ES-I3 (cell line): ENCODE measurements around the gene ANKDD1A.

ENCODE experiments used
- H3K36me3 ChIP-seq: 2 replicates; pipeline ENCODE4 v1.6.1; 2013; ENCODE audit warnings: mild to moderate bottlenecking, low read length, control low read depth, moderate library complexity; ENCODE audit not compliant: insufficient read depth
- H3K4me1 ChIP-seq: 2 replicates; pipeline ENCODE4 v1.6.1; 2013; ENCODE audit warnings: mild to moderate bottlenecking, control low read depth, low read length; ENCODE audit not compliant: insufficient read depth
- H3K9ac ChIP-seq: 2 replicates; pipeline ENCODE4 v1.6.1; 2013; ENCODE audit warnings: low read depth, mild to moderate bottlenecking, low read length, moderate library complexity
- H3K9me3 ChIP-seq: 2 replicates; pipeline ENCODE4 v1.6.1; 2013; ENCODE audit warnings: mild to moderate bottlenecking, low read length, moderate library complexity; ENCODE audit not compliant: control insufficient read depth, insufficient read depth

ANKDD1A gene

DNA sequence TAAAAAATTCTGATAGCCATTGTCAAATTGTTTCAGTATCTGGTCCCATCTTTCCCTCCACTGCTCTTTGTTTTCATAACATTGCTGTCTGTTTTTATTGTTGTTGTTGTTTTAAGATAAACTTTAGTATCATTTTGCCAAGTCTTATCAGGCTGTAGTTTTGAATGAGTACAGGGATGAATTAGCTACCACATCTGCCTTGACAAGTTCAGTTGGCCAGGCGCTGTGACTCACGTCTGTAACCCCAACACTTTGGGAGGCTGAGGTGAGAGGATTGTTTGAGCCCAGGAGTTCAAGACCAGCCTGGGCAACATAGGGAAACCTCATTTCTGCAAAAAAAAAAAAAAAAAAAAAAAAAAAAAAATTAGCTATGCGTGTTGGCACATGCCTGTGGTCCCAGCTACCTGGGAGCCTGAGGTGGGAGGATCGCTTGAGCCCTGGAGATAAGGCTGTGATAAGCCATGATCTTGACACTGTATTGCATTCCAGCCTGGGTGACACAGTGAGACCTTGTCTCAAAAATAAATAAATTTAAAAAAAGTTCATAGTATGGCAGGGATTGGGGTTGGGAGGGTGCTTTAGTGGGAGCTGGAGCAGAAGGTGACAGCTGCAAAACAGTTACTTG, 8.3 kb upstream of the ANKDD1A start:
- H3K36me3 ChIP-seq: no peaks in the 10 kb centered on the region
- H3K4me1 ChIP-seq: peaks cover 9% of the 10 kb centered on the region; the same call in 1 of the 2 replicates
- no peak overlapping the region for H3K9ac ChIP-seq

DNA sequence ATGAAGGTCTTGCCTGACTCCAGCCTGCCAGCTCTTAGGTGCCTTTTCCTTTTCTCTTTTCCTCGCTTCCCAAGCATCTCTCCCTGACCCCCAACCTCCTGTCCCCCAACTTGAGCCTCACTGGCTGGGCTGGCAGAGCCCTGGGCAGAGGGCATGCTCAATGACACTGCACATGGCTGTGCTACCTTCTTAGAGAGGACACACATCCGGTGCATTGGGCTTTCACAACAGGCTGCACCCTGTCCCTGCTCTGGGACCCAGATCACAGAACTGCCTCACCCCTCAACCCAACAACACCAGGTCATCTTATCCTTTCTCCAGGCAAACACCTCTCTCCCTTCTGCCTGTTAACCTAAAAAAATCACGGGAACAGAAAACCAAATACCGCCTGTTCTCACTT, 7.5 kb upstream of the ANKDD1A start:
- Histone ChIP-seq H3K4me1 (0 out of 2 replicates have a peak, but pooled peaks cover 6% of the 10 kb centered on the region), H3K36me3 (no peaks in the 10 kb centered on the region), H3K9ac (no peak overlapping the region), H3K9me3 (peaks cover 13% of the 10 kb centered on the region)

More for the DNA sequence above, 8.3 kb upstream of the ANKDD1A start:
- peaks cover 13% of the 10 kb centered on the region for H3K9me3 ChIP-seq

DNA sequence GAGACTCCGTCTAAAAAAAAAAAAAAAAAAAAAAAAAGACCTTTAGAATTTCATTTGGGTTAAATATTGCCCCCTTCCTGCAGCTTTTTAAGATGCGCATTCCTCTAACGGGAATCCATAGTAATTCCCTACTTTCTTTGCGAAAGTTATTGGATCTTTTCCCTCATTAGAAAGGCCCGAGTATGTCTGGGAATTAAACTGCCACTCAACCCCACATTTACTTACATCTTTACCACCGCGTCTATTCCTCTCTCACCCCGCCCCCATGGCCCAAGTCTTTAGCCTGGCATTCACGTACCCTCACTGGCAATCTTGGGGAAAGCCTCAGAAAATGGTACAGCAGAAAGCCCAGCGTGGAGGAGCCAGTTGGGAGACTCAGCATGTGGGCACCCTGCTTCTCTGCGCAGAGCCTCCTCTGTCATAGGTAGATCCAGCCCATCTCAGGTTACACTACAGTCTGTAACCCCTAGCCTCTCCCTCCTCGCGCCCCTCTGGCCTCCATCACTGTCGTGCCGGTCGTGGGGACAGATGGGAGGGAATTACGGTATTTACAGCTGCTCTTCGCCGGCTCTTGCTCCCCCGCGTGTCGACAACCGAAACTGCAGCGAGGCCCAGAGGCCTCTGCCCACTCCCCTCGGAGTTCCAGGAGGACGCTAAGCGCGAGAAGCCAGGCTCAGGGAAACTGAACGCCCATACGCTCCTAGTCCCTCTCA, 6.4 kb upstream of the ANKDD1A start:
- Histone ChIP-seq H3K9ac (peak overlapping the region; percentile 59), H3K4me1 (0 out of 2 replicates have a peak, but pooled peaks cover 6% of the 10 kb centered on the region), H3K36me3 (no peaks in the 10 kb centered on the region), H3K9me3 (peaks cover 13% of the 10 kb centered on the region)

DNA sequence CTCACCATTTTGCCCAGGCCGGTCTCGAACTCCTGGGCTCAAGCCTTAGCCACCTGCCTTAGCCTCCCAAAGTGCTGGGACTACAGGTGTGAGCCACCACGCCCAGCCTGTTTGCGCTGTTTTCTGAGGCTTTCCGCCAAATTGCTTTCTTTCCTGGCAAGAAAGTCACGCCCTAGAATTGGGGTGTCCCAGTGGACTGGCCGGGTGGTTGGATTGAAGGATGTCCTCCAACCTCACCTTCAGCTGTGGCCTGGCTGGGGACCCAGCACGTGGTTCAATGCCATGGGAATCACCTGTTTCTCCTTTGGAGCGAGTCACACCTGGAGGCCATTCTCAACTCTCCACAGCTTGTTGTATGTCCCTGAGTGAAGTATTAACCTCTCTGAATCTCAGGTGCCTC, 5.8 kb upstream of the ANKDD1A start:
- Histone ChIP-seq H3K36me3 (no peaks in the 10 kb centered on the region), H3K9me3 (peaks cover 13% of the 10 kb centered on the region), H3K9ac (no peak overlapping the region), H3K4me1 (0 out of 2 replicates have a peak, but pooled peaks cover 6% of the 10 kb centered on the region)

DNA sequence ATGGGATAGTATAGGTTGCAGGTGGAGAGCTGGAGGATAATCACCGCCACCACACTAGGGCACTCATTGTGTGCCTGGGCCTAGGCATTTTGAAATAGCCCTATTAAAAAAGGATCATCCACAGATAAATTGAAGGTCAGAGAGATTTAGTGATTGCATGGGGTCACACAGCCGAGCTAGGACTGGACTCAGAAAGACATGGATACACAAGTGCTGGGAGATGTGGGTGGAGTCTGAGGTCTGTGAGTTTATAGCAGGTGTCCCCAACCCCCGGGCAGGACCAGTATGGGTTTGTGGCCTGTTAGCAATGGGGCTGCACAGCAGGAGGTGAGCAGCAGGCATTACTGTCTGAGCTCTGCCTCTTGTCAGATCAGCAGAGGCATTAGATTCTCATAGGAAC, 5.3 kb upstream of the ANKDD1A start:
- H3K36me3 ChIP-seq: no peaks in the 10 kb centered on the region
- peaks cover 13% of the 10 kb centered on the region; the same call in 1 of the 2 replicates for H3K9me3 ChIP-seq
- H3K9ac ChIP-seq: no peak overlapping the region
- H3K4me1 ChIP-seq: 0 out of 2 replicates have a peak, but pooled peaks cover 6% of the 10 kb centered on the region

DNA sequence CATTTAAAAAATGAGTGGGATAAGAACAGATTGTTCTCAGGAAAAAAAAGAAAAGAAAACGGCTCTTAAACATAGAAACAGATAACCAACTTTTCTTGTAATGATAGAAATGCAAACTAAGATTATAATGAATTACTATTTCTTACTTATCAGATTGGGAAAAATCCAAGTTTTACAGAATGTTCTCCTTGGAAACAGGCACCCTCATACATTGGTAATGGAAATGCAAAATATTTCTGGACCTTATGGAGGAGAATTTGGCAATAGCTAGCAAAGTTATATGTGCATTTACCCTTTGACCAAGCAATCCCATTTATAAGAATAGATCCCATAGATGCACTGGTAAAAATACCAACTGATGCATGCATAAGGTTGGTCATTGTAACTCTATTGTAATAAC, 3.7 kb upstream of the ANKDD1A start:
- H3K9me3 ChIP-seq: peaks cover 10% of the 10 kb centered on the region; the same call in 1 of the 2 replicates
- 0 out of 2 replicates have a peak, but pooled peaks cover 6% of the 10 kb centered on the region for H3K4me1 ChIP-seq
- H3K9ac ChIP-seq: no peak overlapping the region
- no peaks in the 10 kb centered on the region for H3K36me3 ChIP-seq

DNA sequence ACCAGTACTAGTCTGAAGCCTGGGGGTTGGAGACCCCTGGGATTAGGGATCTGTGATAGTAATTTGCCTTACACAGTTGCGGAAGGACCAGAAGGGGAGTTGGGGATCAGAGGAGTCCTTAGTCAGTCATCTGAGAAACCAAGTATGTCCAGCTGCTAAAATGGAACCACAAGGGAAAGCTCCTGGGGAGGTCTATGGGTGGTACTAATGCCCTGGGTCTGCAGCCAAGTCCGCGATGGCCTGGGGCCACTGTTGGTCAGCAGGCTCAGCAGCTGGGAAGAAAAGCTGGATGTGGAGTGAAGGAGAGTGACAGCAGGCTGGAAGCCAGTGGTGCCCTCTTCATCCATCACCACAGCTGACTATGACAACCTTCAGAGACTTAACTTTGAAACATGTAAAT, 2.2 kb upstream of the ANKDD1A start:
- peaks cover 10% of the 10 kb centered on the region; the same call in 1 of the 2 replicates for H3K9me3 ChIP-seq
- no peak overlapping the region for H3K9ac ChIP-seq
- H3K36me3 ChIP-seq: no peaks in the 10 kb centered on the region
- H3K4me1 ChIP-seq: no peaks in the 10 kb centered on the region

DNA sequence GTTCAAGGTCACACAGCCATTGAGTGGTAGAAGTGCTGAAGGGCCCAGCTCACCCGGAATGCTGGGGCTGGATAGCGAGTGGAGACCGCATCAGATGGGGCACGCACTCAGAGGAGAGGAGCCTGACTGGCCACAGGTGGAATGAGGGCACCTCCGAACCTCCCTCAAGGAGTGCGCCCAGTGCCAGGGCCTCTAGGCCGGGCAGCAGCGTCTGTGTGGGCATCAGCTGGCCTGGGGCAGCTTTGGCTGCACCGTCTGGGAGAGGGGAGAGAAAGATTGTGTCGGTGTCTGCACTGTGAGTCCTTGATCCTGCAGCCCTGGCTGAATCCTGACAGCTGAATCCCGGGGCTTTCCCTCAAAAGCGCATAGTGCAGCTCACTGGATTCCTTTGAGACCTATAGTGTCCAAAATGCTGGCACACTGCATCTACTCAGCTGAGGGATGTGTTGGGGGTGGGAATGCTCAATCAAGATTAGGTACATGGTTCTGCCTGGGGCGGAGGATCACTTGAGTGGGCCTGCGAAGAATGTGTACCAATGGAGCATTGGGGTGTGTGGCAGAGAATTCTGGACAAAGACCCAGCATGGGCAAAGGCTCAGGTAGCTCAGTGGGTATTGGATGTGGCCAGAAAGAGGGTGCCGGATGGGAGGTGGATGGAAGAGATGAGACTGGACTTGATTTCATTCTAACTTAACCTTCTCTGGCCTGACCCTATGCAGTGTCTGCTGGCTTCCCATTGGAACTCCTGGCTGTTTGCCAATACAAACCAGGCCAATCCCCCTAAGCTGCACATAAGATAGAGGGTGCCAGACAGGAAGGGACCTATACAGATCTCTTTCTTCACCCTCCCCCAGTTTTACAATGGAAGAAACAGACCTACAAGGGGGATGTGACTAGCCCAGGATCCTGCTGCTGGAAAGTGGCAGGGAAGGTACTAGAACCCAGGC, 950 bp downstream of the ANKDD1A start:
- H3K9ac ChIP-seq: peak overlapping the region; percentile 58; the same call in 1 of the 2 replicates
- H3K4me1 ChIP-seq: peaks cover 10% of the 10 kb centered on the region; the same call in 1 of the 2 replicates
- H3K9me3 ChIP-seq: no peaks in the 10 kb centered on the region
- H3K36me3 ChIP-seq: no peaks in the 10 kb centered on the region

DNA sequence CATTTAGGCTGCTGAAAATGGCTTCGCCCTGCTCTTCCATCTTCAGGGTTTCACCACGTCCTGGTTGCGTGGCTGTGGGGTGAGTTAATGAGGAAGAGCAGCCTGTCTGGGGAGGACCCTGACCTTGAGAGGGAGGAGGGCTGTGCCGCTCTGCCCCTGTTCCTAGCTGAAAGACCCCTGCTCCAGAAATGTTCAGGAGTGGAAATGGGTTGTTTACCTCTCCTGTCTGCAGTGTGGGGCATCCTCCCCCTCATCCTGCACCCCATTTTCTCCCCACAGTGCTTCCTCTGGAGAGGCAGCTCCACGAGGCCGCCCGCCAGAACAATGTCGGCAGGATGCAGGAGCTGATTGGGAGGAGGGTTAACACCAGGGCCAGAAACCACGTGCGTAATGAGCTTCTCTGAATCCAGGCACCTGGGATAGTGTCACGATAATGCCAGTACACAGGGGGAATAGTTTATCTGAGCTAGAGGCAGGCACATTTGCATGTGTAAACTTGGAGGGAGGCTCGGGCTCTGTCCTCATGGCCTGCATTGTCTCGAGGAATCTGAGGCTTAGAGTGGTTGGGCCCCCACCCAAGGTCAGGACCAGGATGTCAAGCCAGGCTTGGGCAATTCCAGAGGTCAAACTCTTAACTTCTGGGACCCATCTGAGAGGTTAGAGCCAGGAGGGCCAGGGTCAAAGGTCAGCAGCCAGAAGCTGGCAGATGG, 4.0 kb downstream of the ANKDD1A start:
- H3K36me3 ChIP-seq: no peaks in the 10 kb centered on the region
- H3K9ac ChIP-seq: no peak overlapping the region
- no peaks in the 10 kb centered on the region for H3K9me3 ChIP-seq
- H3K4me1 ChIP-seq: peaks cover 10% of the 10 kb centered on the region; the same call in 1 of the 2 replicates

DNA sequence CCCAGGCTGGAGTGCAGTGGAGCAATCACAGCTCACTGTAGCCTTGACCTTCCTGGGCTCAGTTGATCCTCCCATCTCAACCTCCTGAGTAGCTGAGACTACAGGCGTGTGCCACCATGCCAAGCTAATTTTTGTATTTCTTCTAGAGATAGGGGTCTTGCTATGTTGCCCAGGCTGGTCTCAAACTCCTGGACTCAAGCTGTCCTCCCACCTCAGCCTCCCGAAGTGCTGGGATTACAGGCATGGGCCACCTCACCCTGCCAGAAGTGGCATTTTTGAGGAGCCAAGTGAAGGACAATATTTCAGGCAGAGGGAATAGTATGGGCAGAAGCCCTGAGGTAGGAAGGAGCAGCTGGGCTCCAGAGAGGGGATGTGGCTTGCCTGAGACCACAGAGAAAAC, 4.7 kb downstream of the ANKDD1A start:
- Histone ChIP-seq H3K36me3 (no peaks in the 10 kb centered on the region), H3K9me3 (no peaks in the 10 kb centered on the region), H3K4me1 (peaks cover 10% of the 10 kb centered on the region; the same call in 1 of the 2 replicates), H3K9ac (no peak overlapping the region)

DNA sequence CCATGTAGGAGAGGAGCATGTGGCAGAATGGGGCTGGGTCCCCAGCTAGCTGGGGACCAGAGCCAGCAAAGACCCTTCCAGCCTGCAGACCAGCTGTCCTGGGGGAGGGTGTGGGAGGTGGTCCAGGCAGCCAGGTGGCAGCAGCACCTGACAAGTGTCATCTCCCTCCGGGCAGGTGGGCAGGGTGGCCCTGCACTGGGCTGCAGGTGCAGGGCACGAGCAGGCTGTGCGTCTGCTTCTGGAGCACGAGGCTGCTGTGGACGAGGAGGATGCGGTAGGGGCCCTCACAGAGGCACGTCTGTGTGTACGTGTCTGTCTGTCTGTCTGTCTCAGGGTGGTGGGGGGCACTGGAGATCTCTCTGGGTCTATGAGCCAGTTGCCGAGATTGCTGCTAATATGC, 5.5 kb downstream of the ANKDD1A start:
- H3K4me1 ChIP-seq: peaks cover 10% of the 10 kb centered on the region; the same call in 1 of the 2 replicates
- no peaks in the 10 kb centered on the region for H3K36me3 ChIP-seq
- no peaks in the 10 kb centered on the region for H3K9me3 ChIP-seq
- no peak overlapping the region for H3K9ac ChIP-seq

DNA sequence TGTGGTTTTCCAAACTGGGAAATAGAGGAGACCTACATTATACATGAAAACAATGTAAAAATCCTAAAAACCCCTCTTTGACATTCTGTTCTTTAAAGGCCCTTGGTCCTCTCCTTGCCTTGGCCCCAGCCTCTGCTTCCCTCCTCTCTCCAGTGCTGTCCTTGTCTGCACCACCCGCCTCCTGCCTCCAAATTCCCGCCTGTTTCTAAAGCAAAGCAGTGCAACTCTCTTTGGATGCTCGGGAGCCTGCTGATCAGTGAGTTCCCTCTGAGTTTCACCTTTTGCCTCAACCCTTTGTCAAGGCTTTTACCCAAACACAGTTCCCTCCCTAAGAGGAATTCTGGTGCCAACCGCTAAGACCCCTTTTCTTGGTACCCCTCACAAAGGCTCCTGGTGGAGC, 8.0 kb downstream of the ANKDD1A start:
- H3K9ac ChIP-seq: no peak overlapping the region
- no peaks in the 10 kb centered on the region; the same call in 1 of the 2 replicates for H3K9me3 ChIP-seq
- peaks cover 10% of the 10 kb centered on the region; the same call in 1 of the 2 replicates for H3K4me1 ChIP-seq
- no peaks in the 10 kb centered on the region for H3K36me3 ChIP-seq

DNA sequence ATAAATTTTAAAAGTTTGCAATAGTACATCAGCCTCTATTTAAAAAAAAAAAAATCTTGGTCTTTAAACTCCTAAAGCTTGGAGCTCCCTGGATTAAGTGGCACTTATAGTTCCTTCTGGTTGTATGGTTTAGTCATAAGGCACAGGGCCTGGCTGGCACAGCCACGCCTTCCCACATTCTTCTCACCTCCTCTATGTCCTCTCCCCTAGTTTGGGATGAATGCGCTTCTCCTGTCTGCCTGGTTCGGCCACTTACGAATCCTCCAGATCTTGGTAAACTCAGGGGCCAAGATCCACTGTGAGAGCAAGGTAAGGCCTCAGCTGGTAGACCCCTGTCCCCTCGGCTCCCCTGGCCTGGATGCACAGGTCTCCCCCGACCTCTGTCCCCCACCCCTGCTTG, 10.0 kb downstream of the ANKDD1A start:
- Histone ChIP-seq H3K9me3 (no peaks in the 10 kb centered on the region; the same call in 1 of the 2 replicates), H3K4me1 (no peaks in the 10 kb centered on the region)

More for the DNA sequence above, 10.0 kb downstream of the ANKDD1A start:
- Histone ChIP-seq H3K9ac (no peak overlapping the region), H3K36me3 (no peaks in the 10 kb centered on the region)
